Vagina (tissue), 2 donors: Measurements from ENCODE around the gene GNAS-AS1. TPM values are rescaled to one million over a fixed set of nuclear protein-coding genes. Genes with fewer than 3 reads are reported as not detected.
A peak's percentile ranks its signal among the peaks of the same experiment; 100 is the strongest.

Experiments
- DNase-seq, 2 donors: peaks; one replicate each; pipeline ENCODE4 v3.0.0-alpha.2; 2017; ENCODE audit errors: extremely low spot score in 2 of 2
- H3K27ac ChIP-seq: fragments of 200-600 bp; sonication (generic); one replicate; pipeline ENCODE4 v1.5.1; 2019
- H3K27me3 ChIP-seq: fragments of 200-600 bp; sonication (generic); one replicate; pipeline ENCODE4 v1.5.1; 2019
- H3K36me3 ChIP-seq, 2 donors: fragments of 200-600 bp; sonication (generic); one replicate each; pipeline ENCODE4 v1.5.1; 2017 to 2019
- H3K4me1 ChIP-seq: fragments of 200-600 bp; sonication (generic); one replicate; pipeline ENCODE4 v1.5.1; 2019
- H3K4me3 ChIP-seq, 2 donors: fragments of 200-600 bp; sonication (generic); 1 replicate in 1 of 2; 2 replicates in 1 of 2; pipeline ENCODE4 v1.5.1; 2016 to 2019
- H3K9me3 ChIP-seq: fragments of 200-600 bp; sonication (generic); one replicate; pipeline ENCODE4 v1.5.1; 2019
- POLR2A ChIP-seq, 2 donors: fragments of 450-650 bp; IDR thresholded peaks; one replicate each; pipeline ENCODE4 v1.6.1; 2017; ENCODE audit warnings: antibody characterized with exemption in 2 of 2, mild to moderate bottlenecking in 2 of 2, moderate library complexity in 2 of 2
- POLR2AphosphoS5 ChIP-seq, 2 donors: sonication (generic); formaldehyde crosslinking; IDR thresholded peaks; one replicate each; pipeline ENCODE4 v1.9.0; 2017; ENCODE audit warnings: antibody characterized with exemption in 2 of 2, mild to moderate bottlenecking in 2 of 2, low read depth in 1 of 2; ENCODE audit not compliant: insufficient read depth in 1 of 2
- intact Hi-C: fragments of 100-400 bp; cut with DNase I; formaldehyde crosslinking; loops from one replicate; pipeline ENCODE4 v1.15.1; 2023
- total RNA-seq: library from RNA; depleted of rRNA; stranded (reverse); fragments of >200 nt; gene quantifications from one replicate; pipeline ENCODE4 v1.2.3, GENCODE V29; 2016
- TF ChIP-seq, protein P1 (sequence below), 3 experiments: fragments of 450-650 bp in 2 of 3; fragments of 200-600 bp in 1 of 3; sonication (generic) in 1 of 3; IDR thresholded peaks; one replicate each; pipeline ENCODE4 v1.5.1; 2017 to 2019; ENCODE audit warnings: antibody characterized with exemption in 3 of 3, mild to moderate bottlenecking in 2 of 3, moderate library complexity in 2 of 3

Gene GNAS-AS1
- total RNA-seq, 1 donor from 2014 or later = not detected

DNA sequence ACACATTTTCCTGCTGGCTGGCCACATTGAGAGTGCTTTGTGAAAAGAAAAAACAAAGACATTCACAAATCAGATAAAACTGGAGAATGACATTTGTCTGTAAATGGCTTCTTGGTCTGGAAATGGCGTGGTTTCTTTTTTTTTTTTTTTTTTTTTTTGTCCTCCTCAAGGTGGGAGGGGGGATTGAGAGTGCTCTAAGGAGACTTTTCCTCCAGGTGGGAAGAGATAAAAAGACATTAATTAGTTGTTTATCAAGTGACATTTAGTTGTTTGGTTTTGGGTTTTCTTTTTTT lies 42.2 kb upstream of the GNAS-AS1 start:
- Histone ChIP-seq H3K27ac (peak overlapping the region; percentile 99), H3K27me3 (no peaks in the 10 kb centered on the region), H3K4me3 (peak overlapping the region; percentile 74 to 89), H3K36me3 (peaks cover 0 to 14% of the 10 kb centered on the region in 2 donors), H3K4me1 (peaks cover 56% of the 10 kb centered on the region), H3K9me3 (no peaks in the 10 kb centered on the region)
- no peak for DNase-seq
- TF ChIP-seq POLR2AphosphoS5 (IDR thresholded peaks at IDR 0.05; ENCODE audit: insufficient read depth in 1 of 2, low read depth in 1 of 2) (no peak), POLR2A (IDR thresholded peaks at IDR 0.05) (no peak)
- TF ChIP-seq, protein P1, sequence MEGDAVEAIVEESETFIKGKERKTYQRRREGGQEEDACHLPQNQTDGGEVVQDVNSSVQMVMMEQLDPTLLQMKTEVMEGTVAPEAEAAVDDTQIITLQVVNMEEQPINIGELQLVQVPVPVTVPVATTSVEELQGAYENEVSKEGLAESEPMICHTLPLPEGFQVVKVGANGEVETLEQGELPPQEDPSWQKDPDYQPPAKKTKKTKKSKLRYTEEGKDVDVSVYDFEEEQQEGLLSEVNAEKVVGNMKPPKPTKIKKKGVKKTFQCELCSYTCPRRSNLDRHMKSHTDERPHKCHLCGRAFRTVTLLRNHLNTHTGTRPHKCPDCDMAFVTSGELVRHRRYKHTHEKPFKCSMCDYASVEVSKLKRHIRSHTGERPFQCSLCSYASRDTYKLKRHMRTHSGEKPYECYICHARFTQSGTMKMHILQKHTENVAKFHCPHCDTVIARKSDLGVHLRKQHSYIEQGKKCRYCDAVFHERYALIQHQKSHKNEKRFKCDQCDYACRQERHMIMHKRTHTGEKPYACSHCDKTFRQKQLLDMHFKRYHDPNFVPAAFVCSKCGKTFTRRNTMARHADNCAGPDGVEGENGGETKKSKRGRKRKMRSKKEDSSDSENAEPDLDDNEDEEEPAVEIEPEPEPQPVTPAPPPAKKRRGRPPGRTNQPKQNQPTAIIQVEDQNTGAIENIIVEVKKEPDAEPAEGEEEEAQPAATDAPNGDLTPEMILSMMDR (IDR thresholded peaks at IDR 0.05) = no peak
- intact Hi-C loops = loop anchor here (5.0 kb wide), 2 partner anchors 89 to 139 kb away; partner anchors contain the start of genes ATP5F1E and NELFCD

DNA sequence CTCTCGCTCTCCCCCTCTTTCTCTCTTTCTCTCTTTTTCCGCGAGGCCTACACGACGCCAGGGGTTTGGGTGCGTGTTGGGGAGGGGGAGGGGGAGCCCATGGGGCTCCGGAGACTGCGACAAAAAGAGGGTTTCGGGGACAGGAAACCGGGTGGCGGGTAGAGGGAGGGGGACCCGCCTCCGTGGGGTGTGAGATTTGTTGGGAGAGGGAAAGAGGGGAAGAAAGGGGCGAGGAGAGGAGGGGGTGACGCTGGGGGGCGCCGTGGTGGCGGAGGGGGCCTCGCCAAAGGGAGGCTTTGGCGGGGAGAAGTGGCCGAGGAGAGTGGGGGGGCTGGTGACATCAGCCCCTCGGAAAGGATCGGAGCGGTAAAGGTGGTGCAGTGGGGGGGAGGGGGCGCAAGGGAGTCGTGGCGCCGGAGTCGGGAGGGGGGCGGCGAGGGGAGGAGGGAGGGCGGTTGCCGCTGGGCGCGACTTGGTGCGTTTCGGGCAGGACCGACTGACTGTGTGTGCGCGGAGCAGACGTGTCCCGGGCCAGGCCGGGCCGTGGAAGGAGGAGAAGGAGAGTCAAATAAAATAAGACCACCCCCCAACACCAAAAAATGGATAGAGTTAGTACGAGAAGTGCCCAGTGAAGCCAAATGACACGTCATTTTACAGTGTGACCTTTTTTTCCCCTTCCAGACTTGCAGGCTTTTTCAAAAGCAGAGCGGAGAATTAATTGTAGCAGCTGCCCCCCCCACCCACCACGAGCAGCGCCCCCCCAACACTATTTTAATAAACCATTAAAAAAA lies 41.6 kb upstream of the GNAS-AS1 start:
- no peak for DNase-seq
- TF ChIP-seq POLR2AphosphoS5 (IDR thresholded peaks at IDR 0.05; ENCODE audit: insufficient read depth in 1 of 2, low read depth in 1 of 2) (peak in 1 of 2 donors; percentile 55), POLR2A (IDR thresholded peaks at IDR 0.05) (no peak)
- TF ChIP-seq, protein P1 (IDR thresholded peaks at IDR 0.05) = peak in 1 of 3 experiments; percentile 28
- Histone ChIP-seq H3K36me3 (peaks cover 0 to 9% of the 10 kb centered on the region in 2 donors), H3K27me3 (no peaks in the 10 kb centered on the region), H3K4me1 (peaks cover 53% of the 10 kb centered on the region), H3K27ac (peak overlapping the region; percentile 99), H3K9me3 (no peaks in the 10 kb centered on the region), H3K4me3 (peak overlapping the region; percentile 74 to 89)
- intact Hi-C loops = loop anchor here (5.0 kb wide), 2 partner anchors 90 to 140 kb away; partner anchors contain the start of genes ATP5F1E and NELFCD

DNA sequence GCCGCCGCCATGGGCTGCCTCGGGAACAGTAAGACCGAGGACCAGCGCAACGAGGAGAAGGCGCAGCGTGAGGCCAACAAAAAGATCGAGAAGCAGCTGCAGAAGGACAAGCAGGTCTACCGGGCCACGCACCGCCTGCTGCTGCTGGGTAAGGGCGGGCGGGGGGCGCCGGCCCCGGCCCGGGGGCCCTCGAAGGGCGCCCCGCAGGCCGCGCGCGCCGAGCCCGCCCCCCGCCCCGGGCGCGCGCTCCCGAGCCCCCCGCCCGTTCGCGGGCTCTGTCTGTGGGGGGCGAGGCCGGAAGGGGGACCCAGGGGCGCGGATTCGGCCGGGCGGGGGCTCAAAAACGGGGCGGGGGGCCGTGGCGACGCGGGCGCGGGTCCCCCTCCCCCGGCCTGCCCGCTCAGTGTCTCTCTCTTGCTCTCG lies 41.0 kb upstream of the GNAS-AS1 start:
- TF ChIP-seq, protein P1 (IDR thresholded peaks at IDR 0.05) = no peak
- TF ChIP-seq POLR2A (IDR thresholded peaks at IDR 0.05) (no peak), POLR2AphosphoS5 (IDR thresholded peaks at IDR 0.05; ENCODE audit: insufficient read depth in 1 of 2, low read depth in 1 of 2) (no peak)
- H3K27me3 ChIP-seq = no peaks in the 10 kb centered on the region
- no peaks in the 10 kb centered on the region for H3K9me3 ChIP-seq
- H3K4me3 ChIP-seq = peak overlapping the region; percentile 74 to 89
- intact Hi-C loops = loop anchor here (5.0 kb wide), 2 partner anchors 91 to 141 kb away; partner anchors contain the start of genes ATP5F1E and NELFCD
- peak overlapping the region; percentile 99 for H3K27ac ChIP-seq
- peak in 1 of 2 donors; percentile 42 for DNase-seq
- H3K36me3 ChIP-seq = peaks cover 0 to 3% of the 10 kb centered on the region in 2 donors
- H3K4me1 ChIP-seq = peaks cover 47% of the 10 kb centered on the region

DNA sequence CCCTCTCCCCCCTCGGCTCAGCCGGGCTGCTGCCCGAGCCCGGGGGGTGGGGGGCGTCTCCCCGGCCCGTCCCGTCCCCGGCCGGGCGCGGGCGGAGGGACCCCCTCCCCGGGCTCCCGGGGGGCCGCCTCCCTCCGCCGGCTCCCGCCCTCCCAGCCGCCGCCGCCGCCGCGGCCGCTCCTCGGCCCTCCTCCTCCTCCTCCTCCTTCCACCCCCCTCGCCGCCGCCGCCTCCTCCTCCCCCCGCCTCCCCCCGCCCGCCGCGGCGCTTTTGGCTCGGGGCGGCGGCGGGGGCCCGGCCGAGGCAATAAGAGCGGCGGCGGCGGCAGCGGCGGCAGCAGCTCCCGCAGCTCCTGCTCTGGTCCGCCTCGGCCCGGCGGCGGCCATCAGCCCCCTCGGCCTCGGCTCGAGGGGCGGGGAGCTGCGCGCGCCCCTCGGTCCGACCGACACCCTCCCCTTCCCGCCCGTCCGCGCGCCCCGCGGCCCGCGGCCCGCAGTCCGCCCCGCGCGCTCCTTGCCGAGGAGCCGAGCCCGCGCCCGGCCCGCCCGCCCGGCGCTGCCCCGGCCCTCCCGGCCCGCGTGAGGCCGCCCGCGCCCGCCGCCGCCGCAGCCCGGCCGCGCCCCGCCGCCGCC lies 40.5 kb upstream of the GNAS-AS1 start:
- H3K4me3 ChIP-seq = peak overlapping the region; percentile 74 to 89
- no peaks in the 10 kb centered on the region for H3K27me3 ChIP-seq
- H3K9me3 ChIP-seq = no peaks in the 10 kb centered on the region
- peaks cover 42% of the 10 kb centered on the region for H3K4me1 ChIP-seq
- peak in 1 of 2 donors; percentile 87 for DNase-seq
- H3K36me3 ChIP-seq = no peaks in the 10 kb centered on the region
- H3K27ac ChIP-seq = peak overlapping the region; percentile 99
- TF ChIP-seq POLR2A (IDR thresholded peaks at IDR 0.05) (peak in 1 of 2 donors; percentile 68), POLR2AphosphoS5 (IDR thresholded peaks at IDR 0.05; ENCODE audit: insufficient read depth in 1 of 2, low read depth in 1 of 2) (no peak)
- TF ChIP-seq, protein P1 (IDR thresholded peaks at IDR 0.05) = no peak
- intact Hi-C loops = loop anchor here (5.0 kb wide), 2 partner anchors 91 to 141 kb away; partner anchors contain the start of genes ATP5F1E and NELFCD
